ENCODE results near the gene ANGPTL2. TPM values are rescaled to one million over a fixed set of nuclear protein-coding genes. Genes with fewer than 3 reads are reported as not detected.
A peak's percentile ranks its signal among the peaks of the same experiment; 100 is the strongest.

Gene ANGPTL2
- total RNA-seq, 2 experiments from 2014 or later = not detected

GRCh38 chr9:127162864-127163365 is 40.5 kb upstream of the ANGPTL2 start:
- Mint-ChIP-seq H3K4me1 (peaks cover 23% of the 10 kb centered on the region), H3K9me3 (no peaks in the 10 kb centered on the region), H3K4me3 (no peak overlapping the region), H3K27me3 (peaks cover 5% of the 10 kb centered on the region), H3K36me3 (ENCODE audit: low read depth) (no peaks in the 10 kb centered on the region), H3K27ac (no peak overlapping the region)
- CTCF ChIA-PET = interaction anchor here (1.0 to 1.1 kb wide), 2 partner anchors 13 to 177 kb away, joined by 3 to 4 read pairs; no protein-coding TSS in a partner anchor
- POLR2A ChIA-PET = interaction anchor here (0.5 kb wide), 1 partner anchor 326 kb away, joined by 7 read pairs; no protein-coding TSS in a partner anchor
- DNase-seq = no peak

- no peak overlapping the region for H3K27ac Mint-ChIP-seq
- ChIA-PET POLR2A (interaction anchor here (0.5 to 0.6 kb wide), 2 partner anchors 24 to 325 kb away, joined by 3 to 7 read pairs; no protein-coding TSS in a partner anchor), CTCF (interaction anchor here (1.0 to 1.3 kb wide), 3 partner anchors 12 to 176 kb away, joined by 3 to 4 read pairs (median 3); partner anchors contain the start of gene ANGPTL2)
- H3K4me1 Mint-ChIP-seq = peaks cover 23% of the 10 kb centered on the region
- DNase-seq = peak; percentile 19
- peaks cover 5% of the 10 kb centered on the region for H3K27me3 Mint-ChIP-seq
- H3K36me3 Mint-ChIP-seq (ENCODE audit: low read depth) = no peaks in the 10 kb centered on the region
- H3K4me3 Mint-ChIP-seq = no peak overlapping the region
- no peaks in the 10 kb centered on the region for H3K9me3 Mint-ChIP-seq
Observed at GRCh38 chr9:127162046-127162863, 39.8 kb upstream of the ANGPTL2 start.

- H3K27me3 Mint-ChIP-seq = peaks cover 8% of the 10 kb centered on the region
- no peaks in the 10 kb centered on the region for H3K9me3 Mint-ChIP-seq
- peak overlapping the region; percentile 59 for H3K27ac Mint-ChIP-seq
- ChIA-PET POLR2A (no interaction called here), CTCF (interaction anchor here (0.8 to 2.3 kb wide), 5 partner anchors 11 to 201 kb away, joined by 3 to 8 read pairs (median 3); partner anchors contain the start of gene ANGPTL2)
- no peaks in the 10 kb centered on the region for H3K36me3 Mint-ChIP-seq (ENCODE audit: low read depth)
- DNase-seq = no peak
- H3K4me1 Mint-ChIP-seq = peaks cover 23% of the 10 kb centered on the region
- no peak overlapping the region for H3K4me3 Mint-ChIP-seq
Observed at GRCh38 chr9:127161081-127161624, 38.7 kb upstream of the ANGPTL2 start.

GRCh38 chr9:127159949-127160610 is 37.6 kb upstream of the ANGPTL2 start:
- ChIA-PET CTCF (interaction anchor here (0.7 to 2.3 kb wide), 4 partner anchors 10 to 82 kb away, joined by 3 to 8 read pairs (median 3); no protein-coding TSS in a partner anchor), POLR2A (no interaction called here)
- H3K4me1 Mint-ChIP-seq = peaks cover 28% of the 10 kb centered on the region
- H3K9me3 Mint-ChIP-seq = no peaks in the 10 kb centered on the region
- H3K27ac Mint-ChIP-seq = no peak overlapping the region
- H3K36me3 Mint-ChIP-seq (ENCODE audit: low read depth) = no peaks in the 10 kb centered on the region
- H3K4me3 Mint-ChIP-seq = no peak overlapping the region
- H3K27me3 Mint-ChIP-seq = peaks cover 10% of the 10 kb centered on the region
- no peak for DNase-seq

GRCh38 chr9:127159325-127159801 is 36.9 kb upstream of the ANGPTL2 start:
- Mint-ChIP-seq H3K9me3 (no peaks in the 10 kb centered on the region), H3K4me3 (no peak overlapping the region), H3K36me3 (ENCODE audit: low read depth) (no peaks in the 10 kb centered on the region), H3K4me1 (peaks cover 35% of the 10 kb centered on the region), H3K27me3 (peaks cover 10% of the 10 kb centered on the region), H3K27ac (no peak overlapping the region)
- ChIA-PET POLR2A (no interaction called here), CTCF (interaction anchor here (0.7 to 2.3 kb wide), 3 partner anchors 9 to 82 kb away, joined by 3 to 8 read pairs (median 4); no protein-coding TSS in a partner anchor)
- no peak for DNase-seq

GRCh38 chr9:127158786-127159324 is 36.4 kb upstream of the ANGPTL2 start:
- H3K27me3 Mint-ChIP-seq = peaks cover 10% of the 10 kb centered on the region
- POLR2A ChIA-PET = no interaction called here
- H3K27ac Mint-ChIP-seq = no peak overlapping the region
- CTCF ChIA-PET = interaction anchor here (0.7 kb wide), 2 partner anchors 70 to 81 kb away, joined by 3 to 4 read pairs; no protein-coding TSS in a partner anchor
- peaks cover 37% of the 10 kb centered on the region for H3K4me1 Mint-ChIP-seq
- no peaks in the 10 kb centered on the region for H3K36me3 Mint-ChIP-seq (ENCODE audit: low read depth)
- H3K9me3 Mint-ChIP-seq = no peaks in the 10 kb centered on the region
- DNase-seq = no peak
- H3K4me3 Mint-ChIP-seq = no peak overlapping the region

- peaks cover 19% of the 10 kb centered on the region for H3K27me3 Mint-ChIP-seq
- ChIA-PET POLR2A (no interaction called here), CTCF (interaction anchor here (1.0 kb wide), 2 partner anchors 21 to 43 kb away, joined by 3 read pairs; no protein-coding TSS in a partner anchor)
- DNase-seq = no peak
- H3K9me3 Mint-ChIP-seq = no peaks in the 10 kb centered on the region
- H3K4me3 Mint-ChIP-seq = no peak overlapping the region
- peaks cover 16% of the 10 kb centered on the region for H3K4me1 Mint-ChIP-seq
- H3K36me3 Mint-ChIP-seq (ENCODE audit: low read depth) = no peaks in the 10 kb centered on the region
- no peak overlapping the region for H3K27ac Mint-ChIP-seq
Observed at GRCh38 chr9:127155314-127155960, 33.0 kb upstream of the ANGPTL2 start.

- Mint-ChIP-seq H3K4me1 (peaks cover 16% of the 10 kb centered on the region), H3K9me3 (no peaks in the 10 kb centered on the region), H3K27me3 (peaks cover 18% of the 10 kb centered on the region), H3K4me3 (no peak overlapping the region), H3K36me3 (ENCODE audit: low read depth) (no peaks in the 10 kb centered on the region), H3K27ac (peak overlapping the region; percentile 7)
- CTCF ChIA-PET = interaction anchor here (1.0 to 1.1 kb wide), 2 partner anchors 9 to 20 kb away, joined by 3 to 4 read pairs; no protein-coding TSS in a partner anchor
- DNase-seq = no peak
- POLR2A ChIA-PET = no interaction called here
Observed at GRCh38 chr9:127154390-127155191, 32.2 kb upstream of the ANGPTL2 start.

- ChIA-PET CTCF (interaction anchor here (1.1 kb wide), 1 partner anchor 10 kb away, joined by 4 read pairs; no protein-coding TSS in a partner anchor), POLR2A (no interaction called here)
- Mint-ChIP-seq H3K4me3 (no peak overlapping the region), H3K27ac (no peak overlapping the region), H3K27me3 (peaks cover 17% of the 10 kb centered on the region), H3K9me3 (no peaks in the 10 kb centered on the region), H3K4me1 (peaks cover 16% of the 10 kb centered on the region), H3K36me3 (ENCODE audit: low read depth) (no peaks in the 10 kb centered on the region)
- no peak for DNase-seq
Observed at GRCh38 chr9:127154003-127154389, 31.6 kb upstream of the ANGPTL2 start.

GRCh38 chr9:127153501-127153900 is 31.1 kb upstream of the ANGPTL2 start:
- no peaks in the 10 kb centered on the region for H3K9me3 Mint-ChIP-seq
- CTCF ChIA-PET = interaction anchor here (0.7 kb wide), 1 partner anchor 78 kb away, joined by 3 read pairs; no protein-coding TSS in a partner anchor
- H3K4me1 Mint-ChIP-seq = peaks cover 16% of the 10 kb centered on the region
- no peaks in the 10 kb centered on the region for H3K36me3 Mint-ChIP-seq (ENCODE audit: low read depth)
- H3K27ac Mint-ChIP-seq = no peak overlapping the region
- H3K4me3 Mint-ChIP-seq = no peak overlapping the region
- DNase-seq = no peak
- H3K27me3 Mint-ChIP-seq = peaks cover 17% of the 10 kb centered on the region
- POLR2A ChIA-PET = no interaction called here
